HEK293T (cell line): ENCODE results near the gene SRBD1.

ENCODE experiments used
- ARNT ChIP-seq: fragments of 450-650 bp; IDR thresholded peaks from 2 replicates; pipeline ENCODE4 v1.6.1; 2017; ENCODE audit warnings: mild to moderate bottlenecking
- FOXA1 ChIP-seq: fragments of 450-650 bp; IDR thresholded peaks from 2 replicates; pipeline ENCODE4 v1.6.1; 2016; ENCODE audit warnings: mild to moderate bottlenecking
- FOXM1 ChIP-seq: fragments of 450-650 bp; IDR thresholded peaks from 2 replicates; pipeline ENCODE4 v1.6.1; 2017; ENCODE audit warnings: mild to moderate bottlenecking, borderline replicate concordance
- L3MBTL2 ChIP-seq: fragments of 450-650 bp; conservative IDR thresholded peaks from 2 replicates; pipeline ENCODE4 v1.6.1; 2016; ENCODE audit warnings: mild to moderate bottlenecking
- PKNOX1 ChIP-seq: fragments of 450-650 bp; IDR thresholded peaks from 2 replicates; pipeline ENCODE4 v1.6.1; 2016
- SUZ12 ChIP-seq: fragments of 450-650 bp; IDR thresholded peaks from 2 replicates; pipeline ENCODE4 v1.6.1; 2016; ENCODE audit warnings: mild to moderate bottlenecking

GRCh38 chr2:45443012-45443411 is 168.1 kb downstream of the SRBD1 start:
- TF ChIP-seq FOXM1 = no peak
- no peak for TF ChIP-seq FOXA1
- no peak for TF ChIP-seq SUZ12
- TF ChIP-seq PKNOX1 = no peak
- no peak for TF ChIP-seq ARNT
- TF ChIP-seq L3MBTL2 = no peak
